Measurements from ENCODE around the gene SVBP. TPM values are rescaled to one million over a fixed set of nuclear protein-coding genes. Genes with fewer than 3 reads are reported as not detected.

Gene SVBP
- total and polyA plus RNA-seq, 2 donors (not counting 3 experiments of a cell fraction or from before 2014, with no cell fraction given): 18.1 to 24.1 TPM

DNA sequence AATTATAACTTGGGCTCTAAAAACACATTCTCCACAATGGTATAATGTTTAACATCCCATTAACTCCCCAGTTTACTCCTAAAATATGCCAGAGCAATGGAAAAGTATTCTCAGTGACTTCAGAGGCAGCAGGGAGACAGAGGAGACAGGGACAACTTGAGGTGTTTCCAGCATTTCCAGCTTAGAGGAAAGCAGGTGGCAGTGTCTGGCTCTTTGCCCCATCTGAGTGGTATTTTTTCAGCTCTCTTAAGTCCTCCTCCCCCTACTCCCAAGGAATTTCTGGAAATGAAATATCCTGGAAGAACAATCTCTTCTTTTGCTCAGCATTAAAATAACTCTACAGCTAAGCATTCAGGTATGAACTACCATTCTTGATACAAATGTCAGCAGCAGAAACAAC is 11.0 kb downstream of the SVBP start:
- Histone ChIP-seq H4K20me1 (replicated peaks; ENCODE audit: control insufficient read depth, extremely low read depth, insufficient read depth, low read length) (no peaks in the 10 kb centered on the region), H3K9me3 (replicated peaks; ENCODE audit: control insufficient read depth, insufficient read depth, low read length) (no peaks in the 10 kb centered on the region), H3K4me3 (replicated peaks in 1 of 3; ENCODE audit: insufficient read depth in 1 of 3, low read depth in 1 of 3, low read length in 3 of 3) (no peak overlapping the region), H3K4me2 (ENCODE audit: insufficient read depth, low read length) (no peak overlapping the region), H3K9me1 (replicated peaks; ENCODE audit: control insufficient read depth, extremely low read depth, insufficient read depth, low read length) (no peaks in the 10 kb centered on the region), H3K27ac (ENCODE audit: insufficient read depth, low read depth, low read length) (no peak overlapping the region), H3K27me3 (ENCODE audit: control insufficient read depth in 2 of 2, insufficient read depth in 2 of 2, low read length in 2 of 2) (no peaks in the 10 kb centered on the region), H3K4me1 (ENCODE audit: control insufficient read depth, extremely low read depth, insufficient read depth, low read length) (no peaks in the 10 kb centered on the region), H3K79me2 (ENCODE audit: control insufficient read depth, insufficient read depth, low read length) (no peaks in the 10 kb centered on the region), H2AFZ (ENCODE audit: low read depth, low read length) (no peak overlapping the region), H3K9ac (replicated peaks; ENCODE audit: extremely low read depth, insufficient read depth, low read length) (no peak overlapping the region), H3K36me3 (ENCODE audit: control insufficient read depth in 2 of 2, extremely low read depth in 1 of 2, insufficient read depth in 2 of 2, low read length in 2 of 2) (no peaks in the 10 kb centered on the region)
- CTCF ChIA-PET: interaction anchor here (1.2 kb wide), 1 partner anchor 28 kb away, joined by 6 read pairs; no protein-coding TSS in a partner anchor
- no peak for TF ChIP-seq FOS (IDR thresholded peaks at IDR 0.05; ENCODE audit: borderline replicate concordance, insufficient read depth, low read length)
- TF ChIP-seq JUN (IDR thresholded peaks at IDR 0.05; ENCODE audit: borderline replicate concordance, insufficient read depth, insufficient read length, low read depth): no peak
- no peak for TF ChIP-seq EZH2 (IDR thresholded peaks at IDR 0.05; ENCODE audit: borderline replicate concordance, low read depth, low read length, severe bottlenecking)
- TF ChIP-seq POLR2AphosphoS5 (IDR thresholded peaks at IDR 0.05; ENCODE audit: insufficient read depth, low read depth, low read length): no peak
- no peak for TF ChIP-seq GATA2 (IDR thresholded peaks at IDR 0.05; ENCODE audit: insufficient read depth, insufficient read length, low read depth, low read length)
- no TSS peak for BruUV-seq (replicated peaks)
- FAIRE-seq (no peak), DNase-seq (ENCODE audit: low read depth, low spot score) (no peak)
- intact Hi-C loops (cut with micrococcal nuclease) (no loop called here), dilution Hi-C loops (cut with MboI; ENCODE audit: extremely low pct_ligation_motif_present, low sequenced_read_pairs) (no loop called here)
- POLR2A ChIA-PET: no interaction called here

DNA sequence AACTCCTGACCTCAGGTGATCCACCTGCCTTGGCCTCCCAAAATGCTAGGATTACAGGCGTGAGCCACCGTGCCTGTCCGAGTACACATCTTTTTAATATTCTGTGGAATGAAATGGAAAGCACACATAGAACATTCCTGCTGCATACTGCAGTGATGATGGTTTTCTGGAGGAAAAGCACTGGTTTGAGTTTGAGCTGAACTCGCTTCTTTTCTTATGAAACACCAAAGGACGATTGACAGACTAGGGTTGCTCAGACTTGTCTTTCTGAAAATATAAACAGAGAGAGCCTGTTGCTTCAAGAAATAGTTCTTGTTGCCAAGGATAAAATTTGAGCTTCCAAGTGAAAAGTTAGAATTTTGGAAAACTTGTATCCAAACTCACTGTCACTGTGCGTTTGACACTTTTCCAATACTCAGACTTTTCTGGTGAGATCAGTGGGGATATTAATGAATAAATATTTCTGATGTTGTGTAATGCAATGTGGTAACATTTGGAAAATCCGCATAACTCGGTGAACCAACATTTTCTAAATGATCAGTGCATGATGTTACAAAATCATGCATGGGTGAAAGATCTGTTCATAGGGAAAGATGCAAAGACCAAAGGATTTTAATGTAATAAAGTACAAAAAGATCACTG is 15.2 kb downstream of the SVBP start:
- peaks cover 0 to 8% of the 10 kb centered on the region in 2 experiments for H3K27me3 ChIP-seq (ENCODE audit: control insufficient read depth in 2 of 2, insufficient read depth in 2 of 2, low read length in 2 of 2)
- FAIRE-seq (no peak), DNase-seq (ENCODE audit: low read depth, low spot score) (no peak)
- H3K27ac ChIP-seq (ENCODE audit: insufficient read depth, low read depth, low read length): no peak overlapping the region
- intact Hi-C loops (cut with micrococcal nuclease): no loop called here
- no peak overlapping the region for H2AFZ ChIP-seq (ENCODE audit: low read depth, low read length)
- TF ChIP-seq, protein P1, sequence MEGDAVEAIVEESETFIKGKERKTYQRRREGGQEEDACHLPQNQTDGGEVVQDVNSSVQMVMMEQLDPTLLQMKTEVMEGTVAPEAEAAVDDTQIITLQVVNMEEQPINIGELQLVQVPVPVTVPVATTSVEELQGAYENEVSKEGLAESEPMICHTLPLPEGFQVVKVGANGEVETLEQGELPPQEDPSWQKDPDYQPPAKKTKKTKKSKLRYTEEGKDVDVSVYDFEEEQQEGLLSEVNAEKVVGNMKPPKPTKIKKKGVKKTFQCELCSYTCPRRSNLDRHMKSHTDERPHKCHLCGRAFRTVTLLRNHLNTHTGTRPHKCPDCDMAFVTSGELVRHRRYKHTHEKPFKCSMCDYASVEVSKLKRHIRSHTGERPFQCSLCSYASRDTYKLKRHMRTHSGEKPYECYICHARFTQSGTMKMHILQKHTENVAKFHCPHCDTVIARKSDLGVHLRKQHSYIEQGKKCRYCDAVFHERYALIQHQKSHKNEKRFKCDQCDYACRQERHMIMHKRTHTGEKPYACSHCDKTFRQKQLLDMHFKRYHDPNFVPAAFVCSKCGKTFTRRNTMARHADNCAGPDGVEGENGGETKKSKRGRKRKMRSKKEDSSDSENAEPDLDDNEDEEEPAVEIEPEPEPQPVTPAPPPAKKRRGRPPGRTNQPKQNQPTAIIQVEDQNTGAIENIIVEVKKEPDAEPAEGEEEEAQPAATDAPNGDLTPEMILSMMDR (IDR thresholded peaks at IDR 0.05; ENCODE audit: extremely low read depth in 1 of 2, insufficient read depth in 1 of 2, low read depth in 1 of 2, low read length in 2 of 2): no peak
- TF ChIP-seq FOS (IDR thresholded peaks at IDR 0.05; ENCODE audit: borderline replicate concordance, insufficient read depth, low read length): no peak
- no peak for TF ChIP-seq JUN (IDR thresholded peaks at IDR 0.05; ENCODE audit: borderline replicate concordance, insufficient read depth, insufficient read length, low read depth)
- no peak for TF ChIP-seq EZH2 (IDR thresholded peaks at IDR 0.05; ENCODE audit: borderline replicate concordance, low read depth, low read length, severe bottlenecking)
- TF ChIP-seq POLR2A (IDR thresholded peaks at IDR 0.05; ENCODE audit: low read depth, low read length): no peak
- no peak for TF ChIP-seq POLR2AphosphoS5 (IDR thresholded peaks at IDR 0.05; ENCODE audit: insufficient read depth, low read depth, low read length)
- TF ChIP-seq, protein P2, sequence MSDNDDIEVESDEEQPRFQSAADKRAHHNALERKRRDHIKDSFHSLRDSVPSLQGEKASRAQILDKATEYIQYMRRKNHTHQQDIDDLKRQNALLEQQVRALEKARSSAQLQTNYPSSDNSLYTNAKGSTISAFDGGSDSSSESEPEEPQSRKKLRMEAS (IDR thresholded peaks at IDR 0.05; ENCODE audit: insufficient read depth, insufficient read length): no peak
- no peak for TF ChIP-seq GATA2 (IDR thresholded peaks at IDR 0.05; ENCODE audit: insufficient read depth, insufficient read length, low read depth, low read length)
- no peak for TF ChIP-seq MYC (IDR thresholded peaks at IDR 0.05; ENCODE audit: low read depth, low read length)
- H3K9me1 ChIP-seq (replicated peaks; ENCODE audit: control insufficient read depth, extremely low read depth, insufficient read depth, low read length): no peaks in the 10 kb centered on the region
- dilution Hi-C loops (cut with MboI; ENCODE audit: extremely low pct_ligation_motif_present, low sequenced_read_pairs): no loop called here
- H3K79me2 ChIP-seq (ENCODE audit: control insufficient read depth, insufficient read depth, low read length): no peaks in the 10 kb centered on the region
- no peak overlapping the region for H3K4me3 ChIP-seq (replicated peaks in 1 of 3; ENCODE audit: insufficient read depth in 1 of 3, low read depth in 1 of 3, low read length in 3 of 3)
- H3K4me2 ChIP-seq (ENCODE audit: insufficient read depth, low read length): no peak overlapping the region
- no peaks in the 10 kb centered on the region for H3K36me3 ChIP-seq (ENCODE audit: control insufficient read depth in 2 of 2, extremely low read depth in 1 of 2, insufficient read depth in 2 of 2, low read length in 2 of 2)
- H3K9ac ChIP-seq (replicated peaks; ENCODE audit: extremely low read depth, insufficient read depth, low read length): no peak overlapping the region
- POLR2A ChIA-PET: no interaction called here
- no peaks in the 10 kb centered on the region for H3K9me3 ChIP-seq (replicated peaks; ENCODE audit: control insufficient read depth, insufficient read depth, low read length)
- CTCF ChIA-PET: no interaction called here
- H4K20me1 ChIP-seq (replicated peaks; ENCODE audit: control insufficient read depth, extremely low read depth, insufficient read depth, low read length): no peaks in the 10 kb centered on the region
- no TSS peak for BruUV-seq (replicated peaks)
- H3K4me1 ChIP-seq (ENCODE audit: control insufficient read depth, extremely low read depth, insufficient read depth, low read length): no peaks in the 10 kb centered on the region
